ENCODE data around the gene ACAA1.

GRCh38 chr3:38154033-38154494 lies 17.1 kb upstream of the ACAA1 start:
- TF ChIP-seq GATA3 (IDR thresholded peaks at IDR 0.05; ENCODE audit: low read depth, low read length) = no peak
- TF ChIP-seq GATA2 (IDR thresholded peaks at IDR 0.05; ENCODE audit: low read depth, low read length) = no peak

Data from SH-SY5Y (cell line).